ENCODE data around the gene C9orf57. TPM values are rescaled to one million over a fixed set of nuclear protein-coding genes. Genes with fewer than 3 reads are reported as not detected.

The C9orf57 gene
- not detected in 5 replicates for total RNA-seq (2022; extraction: Qiagen RNA extraction; ENCODE audit: low read depth)

GRCh38 chr9:72060513-72060912 lies at the start of gene C9orf57:
Gene C9orf57, minus strand, starts transcription at chr9:72060613. Its CDS starts 1,282 bp downstream, at chr9:72059331.

Other genes with a start within 250 kb of the C9orf57 start
- 15.1 to 20.0 TPM (median 17.1 TPM) in 5 replicates for gene ABHD17B, start 149.4 kb downstream of the C9orf57 start, total RNA-seq (2022; extraction: Qiagen RNA extraction; ENCODE audit: low read depth)
- 13.3 to 14.6 TPM (median 13.8 TPM) in 5 replicates for gene C9orf85, start 149.0 kb downstream of the C9orf57 start, total RNA-seq (2022; extraction: Qiagen RNA extraction; ENCODE audit: low read depth)
- gene GDA, start 88.8 kb upstream of the C9orf57 start, total RNA-seq (2022; extraction: Qiagen RNA extraction; ENCODE audit: low read depth), result 0.84 to 1.5 TPM (median 1.2 TPM) in 5 replicates

Data from A549 treated with DMSO at 1 μM for 4 hours (cell line).